GM18909 (cell line): ENCODE measurements around the gene FAM199X.
A peak's percentile ranks its signal among the peaks of the same experiment; 100 is the strongest.
"Not testable (repeated sequence)": the region's sequence is repeated elsewhere in the genome, so short reads cannot be mapped to it uniquely, and the experiment has no call there.

Experiments
- ATAC-seq: cut with Tn5 transposase; IDR thresholded peaks from one replicate; pipeline ENCODE4 v1.9.1; 2021; ENCODE audit warnings: mild to moderate bottlenecking; ENCODE audit not compliant: unreplicated experiment, poor library complexity

The FAM199X gene

DNA sequence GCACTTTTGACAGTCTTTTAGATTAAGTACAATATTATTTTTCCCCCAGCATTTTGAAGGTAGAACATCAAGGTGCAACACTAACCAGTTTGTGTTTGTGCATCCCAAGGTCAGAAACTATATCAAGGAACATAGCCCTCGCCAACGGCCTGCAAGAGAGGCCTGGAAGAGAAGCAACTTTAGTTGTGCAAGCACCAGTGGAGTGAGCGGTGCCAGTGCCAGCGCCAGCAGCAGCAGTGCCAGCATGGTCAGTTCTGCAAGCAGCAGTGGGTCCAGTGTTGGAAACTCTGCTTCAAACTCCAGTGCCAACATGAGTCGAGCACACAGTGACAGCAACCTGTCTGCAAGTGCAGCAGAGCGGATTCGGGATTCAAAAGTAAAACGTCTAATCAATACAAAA, 21.7 kb downstream of the FAM199X start:
- no peak for ATAC-seq

- ATAC-seq, result no peak
These were observed 23.6 kb downstream of the FAM199X start for GRCh38 chrX:104189837-104190236.

DNA sequence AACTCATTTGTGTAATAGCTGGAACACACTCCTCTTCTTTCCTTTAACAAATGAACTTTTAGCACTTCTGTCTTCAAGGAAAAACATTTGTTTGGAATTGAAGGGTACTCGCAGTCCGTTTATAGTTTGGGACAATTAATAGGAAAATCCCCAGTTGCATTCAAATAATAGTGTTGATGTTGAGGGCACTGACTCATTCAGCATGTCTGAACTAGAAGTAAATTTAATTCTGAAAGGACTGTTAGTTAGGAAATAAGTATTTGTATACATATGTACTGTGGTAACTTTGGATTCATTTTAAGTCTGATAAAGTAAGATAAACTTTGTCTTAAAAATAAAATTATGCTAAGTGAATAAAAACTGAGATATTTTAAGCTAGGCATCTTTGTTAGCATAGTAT, 27.2 kb downstream of the FAM199X start:
- no peak for ATAC-seq

- no peak for ATAC-seq
These were observed 28.8 kb downstream of the FAM199X start for GRCh38 chrX:104195013-104195412.

- peak; percentile 69 for ATAC-seq
These were observed 29.3 kb downstream of the FAM199X start for GRCh38 chrX:104195489-104196084.

DNA sequence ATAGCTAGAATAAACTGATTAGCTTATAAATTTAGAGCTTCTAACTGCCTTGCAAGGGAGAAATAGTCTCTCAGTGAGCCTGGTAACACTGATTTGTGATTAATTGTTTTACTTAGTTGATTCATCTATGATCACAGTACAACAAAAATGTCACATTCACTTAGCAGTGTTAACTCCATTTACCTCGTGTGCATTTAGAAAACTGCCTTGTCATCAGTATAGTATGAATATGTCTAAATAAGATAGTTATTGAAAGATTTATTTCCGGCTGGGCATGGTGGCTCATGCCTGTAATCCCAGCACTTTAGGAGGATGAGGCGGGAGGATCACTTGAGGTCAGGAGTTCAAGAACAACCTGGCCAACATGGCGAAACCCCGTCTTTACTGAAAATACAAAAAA, 39.3 kb downstream of the FAM199X start:
- no peak for ATAC-seq

GRCh38 chrX:104211187-104211586, 44.9 kb downstream of the FAM199X start:
- no peak for ATAC-seq

GRCh38 chrX:104230060-104230459, 63.8 kb downstream of the FAM199X start:
- ATAC-seq, result not testable (repeated sequence)
